HTR-8/SVneo (cell line): Measurements from ENCODE around the gene MARCHF4.
A peak's percentile ranks its signal among the peaks of the same experiment; 100 is the strongest.

Source experiments
- DNase-seq: peaks from one replicate; pipeline ENCODE4 v3.0.0; 2011; ENCODE audit warnings: low spot score, mixed read lengths; ENCODE audit not compliant: insufficient read length
- FAIRE-seq: peaks from 2 replicates; lab custom pipeline; 2011; peaks lifted over from hg19 to GRCh38; lab: Jason Lieb, UNC

MARCHF4 gene

GRCh38 chr2:216354306-216354705 is 18.0 kb downstream of the MARCHF4 start:
- FAIRE-seq (no peak), DNase-seq (no peak)

GRCh38 chr2:216352653-216353270 is 19.5 kb downstream of the MARCHF4 start:
- DNase-seq, result no peak
- no peak for FAIRE-seq

DNA sequence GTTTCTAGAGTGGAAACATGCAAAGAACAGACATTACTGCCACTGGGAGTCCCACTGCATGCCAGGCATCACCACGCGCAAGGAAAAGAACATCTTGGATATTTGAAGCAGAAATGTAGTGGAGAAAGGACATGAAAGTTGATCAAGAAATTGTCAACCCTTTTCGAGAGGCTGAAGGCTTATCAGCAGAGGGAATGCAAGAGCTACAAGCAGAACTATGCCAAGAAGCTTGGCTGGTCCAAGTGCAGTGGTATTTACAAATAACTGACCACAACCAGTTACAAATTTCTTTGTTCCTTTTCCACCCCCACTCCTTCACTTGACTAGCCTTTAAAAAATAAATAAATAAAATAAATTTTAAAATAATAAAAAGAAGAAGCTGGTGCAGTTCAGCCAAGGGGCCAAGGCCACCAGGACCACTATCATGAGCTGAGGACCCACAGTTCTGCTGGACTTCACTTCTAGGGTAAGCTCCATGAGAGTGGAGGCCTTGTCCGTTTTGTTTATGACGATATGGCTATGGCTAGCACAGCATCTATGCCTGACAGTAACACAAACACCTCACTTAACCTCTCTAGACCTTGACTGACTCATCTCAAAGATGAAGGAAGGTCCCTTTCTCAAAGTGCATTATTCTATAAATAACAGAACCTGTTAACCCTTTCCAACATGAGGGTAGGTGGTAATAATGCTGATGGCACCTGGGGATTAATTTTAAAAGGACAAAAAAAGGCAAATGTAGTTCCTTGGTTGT is 20.9 kb downstream of the MARCHF4 start:
- peak; percentile 23 for FAIRE-seq
- DNase-seq, result no peak

DNA sequence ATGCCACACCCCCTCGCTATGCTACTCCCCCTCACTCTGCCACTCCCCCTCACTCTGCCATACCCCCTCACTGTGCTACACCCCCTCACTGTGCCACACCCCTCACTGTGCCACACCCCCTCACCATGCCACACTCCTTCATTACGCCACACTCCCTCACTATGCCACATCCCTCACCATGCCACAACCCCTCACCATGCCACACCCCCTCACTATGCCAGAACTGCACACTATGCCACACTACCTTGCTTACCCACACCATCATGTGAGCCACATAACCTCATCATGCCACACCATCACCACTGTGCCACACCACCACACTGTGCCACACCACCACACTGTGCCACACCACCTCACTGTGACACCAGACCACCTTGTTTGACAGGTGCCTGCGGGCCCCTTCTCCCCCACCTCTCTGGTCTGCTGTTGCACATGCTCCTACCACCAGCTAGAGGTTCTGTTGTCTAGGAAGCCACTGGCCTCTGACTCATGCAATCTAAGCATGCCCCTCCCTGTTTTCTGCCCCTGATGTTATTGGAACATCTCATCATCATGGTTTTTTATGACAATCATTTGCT is 22.0 kb downstream of the MARCHF4 start:
- DNase-seq (peak; percentile 48), FAIRE-seq (peak; percentile 96)

GRCh38 chr2:216349366-216349765 is 22.9 kb downstream of the MARCHF4 start:
- FAIRE-seq (no peak), DNase-seq (no peak)

DNA sequence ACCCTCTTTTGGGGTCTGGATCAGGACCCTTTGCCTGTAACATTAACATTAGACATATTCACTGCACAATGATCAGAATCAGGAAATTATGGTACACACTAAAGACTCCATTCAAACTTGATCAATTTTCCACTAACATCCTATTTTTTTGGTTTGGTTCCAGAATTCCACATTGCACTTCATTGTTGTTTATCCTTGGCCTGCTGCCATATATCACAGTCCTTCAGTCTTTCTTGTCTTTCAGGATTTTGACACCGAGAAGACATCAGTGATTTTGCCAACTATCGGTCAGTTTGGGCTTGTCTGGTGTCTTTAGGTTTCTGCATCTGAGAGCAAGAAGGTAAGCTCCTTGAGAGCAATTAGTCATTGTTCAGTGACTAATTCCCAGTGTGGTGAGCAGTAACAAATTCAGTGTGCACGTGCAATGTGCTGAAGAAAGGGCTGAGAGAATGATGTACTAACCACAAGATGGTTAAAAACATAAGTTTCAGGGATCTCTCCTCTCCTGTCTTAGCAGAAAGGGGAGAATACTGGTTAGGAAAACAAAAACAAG is 23.5 kb downstream of the MARCHF4 start:
- no peak for FAIRE-seq
- DNase-seq, result no peak

DNA sequence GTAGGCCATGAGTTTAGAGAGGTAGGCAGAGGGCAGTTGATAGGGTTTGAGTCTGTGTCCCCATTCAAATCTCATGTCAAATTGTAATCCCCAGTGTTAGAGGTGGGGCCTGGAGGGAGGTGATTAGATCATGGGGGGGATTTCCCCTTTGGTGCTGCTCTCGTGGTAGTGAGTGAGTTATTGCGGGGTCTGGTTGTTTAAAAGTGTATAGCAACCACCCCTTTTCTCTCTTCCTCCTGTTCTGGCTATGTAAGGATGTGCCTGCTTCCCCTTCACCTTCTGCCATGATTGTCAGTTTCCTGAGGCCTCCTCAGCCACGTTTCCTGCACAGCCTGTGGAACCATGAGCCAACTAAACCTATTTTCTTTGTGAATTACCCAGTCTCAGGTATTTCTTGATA is 25.5 kb downstream of the MARCHF4 start:
- DNase-seq, result no peak
- FAIRE-seq, result no peak

DNA sequence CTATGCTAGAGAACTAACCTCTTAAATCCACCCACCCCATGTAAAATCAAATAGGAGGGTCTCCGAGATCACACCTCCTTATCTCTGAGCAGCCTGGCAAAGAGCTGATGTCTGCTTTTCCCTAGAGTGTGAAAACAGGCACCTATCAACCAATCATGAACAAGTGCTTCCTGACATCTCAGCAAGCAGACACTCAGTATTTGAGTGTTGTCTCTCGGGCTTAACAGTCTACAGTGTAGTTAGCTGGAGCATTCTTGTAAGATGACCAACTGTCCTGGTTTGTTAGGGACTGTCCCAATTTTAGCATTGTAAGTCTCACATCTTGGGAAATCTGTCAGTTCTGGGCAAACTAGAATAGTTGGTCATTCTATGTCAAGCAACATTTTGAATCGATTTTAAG is 26.4 kb downstream of the MARCHF4 start:
- FAIRE-seq (peak; percentile 38), DNase-seq (no peak)

DNA sequence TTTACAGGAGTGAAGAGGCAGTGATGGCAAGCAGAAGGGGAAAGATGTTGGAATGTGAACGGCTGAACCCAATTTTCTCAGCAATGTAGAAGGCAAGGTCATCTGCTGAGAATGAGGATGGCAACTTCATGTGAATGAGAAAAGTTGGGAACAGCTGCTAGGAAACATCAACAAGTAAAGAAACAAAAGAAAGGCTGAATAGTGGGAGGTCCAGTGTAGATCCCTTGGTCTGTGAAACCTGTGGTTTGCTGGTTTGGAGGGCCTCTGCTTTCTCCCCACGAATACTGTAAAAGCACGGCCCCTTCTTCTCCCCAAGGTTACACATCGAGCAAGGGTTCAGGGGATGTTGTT is 27.4 kb downstream of the MARCHF4 start:
- no peak for FAIRE-seq
- DNase-seq, result no peak

GRCh38 chr2:216344206-216344949 is 27.9 kb downstream of the MARCHF4 start:
- no peak for FAIRE-seq

DNA sequence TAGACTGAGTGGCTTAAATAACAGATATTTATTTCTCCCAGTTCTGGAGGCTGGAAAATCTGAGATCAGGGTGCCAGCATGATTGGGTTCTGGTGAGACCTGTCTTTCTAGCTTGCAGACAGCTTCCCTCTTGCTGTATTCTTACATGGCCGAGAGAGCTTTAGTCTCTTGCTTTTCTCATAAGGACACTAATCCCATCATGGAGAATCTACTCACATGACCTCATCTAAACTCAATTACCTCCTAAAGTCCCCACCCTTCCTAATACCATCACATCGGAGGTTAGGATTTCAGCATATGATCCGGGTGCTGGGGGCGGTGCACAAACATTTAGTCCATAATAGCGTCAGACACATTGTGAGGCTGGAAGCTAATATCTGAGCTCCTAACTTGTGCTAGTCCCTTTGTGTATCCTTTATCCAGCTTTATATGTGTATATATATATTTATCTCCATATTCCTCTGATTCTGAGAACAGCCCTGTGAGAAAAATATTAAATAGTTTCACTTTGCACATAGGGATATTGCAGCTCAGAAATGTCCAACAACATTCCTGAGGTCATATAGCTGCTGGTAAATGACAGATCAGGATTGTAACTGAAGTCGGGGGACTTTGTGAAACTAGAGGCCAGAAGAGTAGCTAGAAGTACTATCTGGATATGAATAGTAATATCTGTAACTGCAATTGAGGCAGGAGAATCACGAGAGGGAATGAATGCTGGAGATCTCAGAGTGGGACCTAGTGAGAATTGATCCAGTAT is 28.9 kb downstream of the MARCHF4 start:
- DNase-seq, result no peak
- no peak for FAIRE-seq

More at GRCh38 chr2:216344206-216344949, 27.9 kb downstream of the MARCHF4 start:
- DNase-seq, result no peak

DNA sequence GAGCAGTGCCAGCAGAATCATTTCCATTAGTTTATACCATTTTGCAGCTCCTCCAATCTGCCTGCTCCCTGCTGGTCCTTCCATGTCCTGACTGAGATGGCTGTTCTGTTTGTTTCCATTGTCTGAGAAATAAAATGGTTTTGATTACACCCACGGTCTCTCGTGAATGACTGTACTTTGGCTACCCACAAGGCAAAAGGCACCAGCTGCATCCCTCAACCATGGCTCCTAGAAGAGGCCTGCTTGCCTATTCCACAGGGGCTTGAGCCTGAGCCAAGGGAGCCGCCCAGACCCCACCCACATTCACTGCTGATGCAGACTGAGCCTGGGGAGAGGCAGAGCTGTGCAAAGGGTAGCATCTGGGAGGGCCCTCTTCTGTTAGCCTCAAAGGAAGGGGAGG is 31.2 kb downstream of the MARCHF4 start:
- no peak for FAIRE-seq
- DNase-seq, result no peak

- no peak for DNase-seq
- no peak for FAIRE-seq
Measured at GRCh38 chr2:216340280-216340631, 32.0 kb downstream of the MARCHF4 start.

DNA sequence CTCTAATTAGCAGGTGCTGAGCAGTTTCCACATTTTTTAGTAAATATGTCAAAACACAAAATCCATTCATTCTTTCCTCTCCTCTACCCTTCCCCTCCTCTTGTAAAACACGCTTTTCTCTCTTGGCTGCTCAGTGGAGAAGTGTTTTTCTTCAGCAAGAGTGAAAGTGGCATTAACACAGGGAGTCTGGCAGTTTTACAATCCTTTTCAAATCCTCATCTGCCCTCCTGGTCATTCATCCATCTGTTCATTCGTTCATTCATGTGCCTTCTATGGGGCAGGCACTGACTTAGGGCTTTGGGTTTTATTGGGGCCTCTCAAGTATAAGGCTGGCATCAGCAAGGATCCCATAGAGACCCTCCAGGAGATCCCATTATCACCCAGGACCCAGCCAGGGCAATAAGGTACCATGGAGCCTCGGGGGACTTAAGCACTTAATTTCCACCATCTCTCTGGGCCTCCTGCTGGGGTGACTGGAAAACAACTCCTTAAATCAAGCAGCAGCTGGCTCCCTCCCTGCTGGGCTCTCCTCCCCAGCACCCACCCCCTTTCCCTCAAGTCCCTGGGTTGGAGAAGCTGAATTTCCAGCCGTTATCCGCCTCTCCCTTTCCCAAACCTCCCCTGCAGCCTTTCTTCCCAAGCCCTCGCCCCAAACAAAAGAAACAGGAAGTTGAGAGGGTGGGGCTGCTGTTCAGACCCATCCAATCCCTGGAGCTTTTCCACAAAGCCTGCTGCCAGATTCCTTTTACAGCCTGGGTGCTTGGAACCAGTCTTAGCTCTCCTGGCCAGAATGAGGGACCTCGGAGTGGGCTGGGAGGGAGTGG is 32.6 kb downstream of the MARCHF4 start:
- FAIRE-seq (no peak), DNase-seq (no peak)

DNA sequence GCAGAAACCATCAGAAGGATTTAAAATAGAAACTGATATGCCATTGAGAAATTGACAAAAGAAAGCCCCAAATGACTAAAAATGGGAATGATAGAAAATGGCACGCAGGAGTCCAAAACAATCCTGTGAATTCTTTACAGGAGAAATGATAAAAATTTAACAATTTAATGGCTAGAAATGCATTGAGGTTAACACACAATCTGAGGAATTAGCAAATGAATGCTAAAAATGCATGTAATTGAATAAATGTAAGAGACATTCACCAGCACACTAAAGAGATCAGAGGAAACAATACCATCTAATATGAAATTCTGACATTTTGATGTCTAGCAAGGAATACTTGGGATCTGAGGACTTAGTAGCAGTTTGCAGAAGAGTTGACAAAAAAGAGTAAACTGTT is 37.0 kb downstream of the MARCHF4 start:
- FAIRE-seq (no peak), DNase-seq (no peak)

DNA sequence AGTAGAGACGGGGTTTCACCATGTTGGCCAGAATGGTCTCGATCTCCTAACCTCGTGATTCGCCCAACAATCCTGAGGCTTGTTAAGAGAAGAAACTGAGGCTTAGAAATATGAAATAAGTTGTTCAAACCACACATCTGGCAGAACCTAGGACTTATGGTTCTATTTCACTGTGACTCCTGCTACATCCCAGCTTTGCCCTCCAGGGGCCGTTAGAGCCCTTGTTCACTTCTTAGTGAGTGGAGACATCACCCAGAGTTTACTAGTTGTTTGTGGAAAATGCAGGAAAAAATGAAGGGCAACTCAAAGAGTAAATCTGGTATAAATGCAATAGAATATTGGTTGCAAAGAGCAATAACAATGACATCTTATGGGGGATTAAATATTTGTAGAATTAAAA is 43.9 kb downstream of the MARCHF4 start:
- no peak for DNase-seq
- no peak for FAIRE-seq

DNA sequence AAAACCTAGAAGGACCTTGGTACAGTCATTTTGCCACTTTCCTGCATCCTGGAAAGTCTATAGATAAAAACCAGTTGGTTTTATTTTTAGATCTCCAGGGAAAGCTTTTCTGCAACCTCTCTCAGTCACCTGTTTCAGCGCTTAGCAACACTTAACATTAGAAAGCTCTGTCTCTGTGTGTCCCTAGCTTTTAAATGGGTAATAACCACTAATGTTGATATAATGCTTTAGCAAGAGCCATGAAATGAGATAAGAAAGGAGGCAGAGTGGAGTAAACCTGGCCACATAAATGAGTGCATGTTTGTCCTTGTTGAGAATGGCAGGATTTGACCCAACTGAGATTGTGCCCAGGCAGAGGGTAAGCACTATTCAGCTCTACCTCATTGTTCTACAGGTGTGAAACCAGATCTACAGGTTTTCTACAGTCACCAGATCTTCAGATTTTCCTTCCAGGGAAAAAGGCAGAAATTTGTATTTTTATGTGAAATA is 44.8 kb downstream of the MARCHF4 start:
- FAIRE-seq (no peak), DNase-seq (no peak)
